GM18520 (cell line): ENCODE results near the gene SAMD4A.

Source experiments
- ATAC-seq: cut with Tn5 transposase; IDR thresholded peaks from one replicate; pipeline ENCODE4 v1.9.1; 2021; ENCODE audit not compliant: unreplicated experiment

Gene SAMD4A

DNA sequence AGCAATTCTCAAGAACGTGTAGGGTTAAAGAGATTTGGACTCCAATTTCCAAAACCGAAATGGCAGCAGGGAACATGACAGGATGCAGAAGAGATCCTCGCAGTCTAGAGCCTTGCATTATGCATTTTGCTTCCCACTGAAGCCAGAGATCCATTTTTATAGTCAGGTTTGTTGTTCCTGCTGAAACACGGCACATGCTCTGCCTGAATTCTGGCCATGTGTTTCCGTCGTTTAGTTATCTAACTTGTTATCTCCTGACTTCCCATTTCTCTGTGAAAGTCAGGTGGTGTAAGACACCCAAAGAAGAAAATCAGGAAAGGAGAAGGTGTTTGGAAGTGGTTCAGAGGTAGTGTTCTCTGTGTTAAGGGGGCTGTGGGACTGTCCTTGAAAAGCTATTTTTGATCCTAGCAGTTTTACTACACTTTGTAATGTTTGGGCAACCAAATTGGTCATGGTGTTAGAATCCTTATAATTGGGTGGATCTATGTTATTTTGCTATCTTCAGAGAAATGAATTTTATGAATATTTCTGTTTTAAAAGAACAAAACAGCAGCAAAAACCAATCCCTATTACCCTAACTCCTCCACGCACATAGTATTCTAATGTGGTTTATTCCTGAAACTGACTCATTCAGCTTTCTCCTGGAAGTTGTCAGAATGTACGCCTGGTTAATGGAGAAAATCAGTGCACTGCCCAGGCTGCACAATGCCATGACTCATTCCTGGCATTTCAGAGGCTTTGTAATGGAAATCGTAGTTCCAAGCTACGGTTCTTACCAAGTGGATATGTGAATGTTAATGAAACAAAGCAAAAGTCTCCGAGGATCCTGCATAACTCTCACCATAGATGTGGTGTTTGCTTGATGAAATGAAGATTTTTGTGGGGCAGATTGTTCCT is 110.1 kb downstream of the SAMD4A start:
- ATAC-seq = no peak

DNA sequence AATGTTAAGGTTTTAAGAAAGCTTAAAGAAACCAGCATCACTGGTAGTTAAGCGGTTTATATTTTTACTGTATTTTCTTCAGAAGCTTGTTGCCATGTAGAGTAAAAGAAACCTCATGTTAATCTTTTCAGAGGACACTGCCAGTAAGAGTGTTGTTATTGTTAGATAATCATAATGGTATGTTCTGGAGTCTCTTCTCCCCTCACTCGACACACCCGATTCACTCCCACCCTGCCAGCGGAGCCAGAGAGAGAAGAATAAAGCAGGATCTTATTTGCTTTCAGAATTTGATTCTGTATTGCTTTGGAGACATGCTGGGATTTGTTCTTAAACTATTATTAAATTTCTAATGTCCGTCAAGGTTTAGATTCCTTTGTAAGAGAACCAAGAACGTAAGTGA is 113.7 kb downstream of the SAMD4A start:
- no peak for ATAC-seq

DNA sequence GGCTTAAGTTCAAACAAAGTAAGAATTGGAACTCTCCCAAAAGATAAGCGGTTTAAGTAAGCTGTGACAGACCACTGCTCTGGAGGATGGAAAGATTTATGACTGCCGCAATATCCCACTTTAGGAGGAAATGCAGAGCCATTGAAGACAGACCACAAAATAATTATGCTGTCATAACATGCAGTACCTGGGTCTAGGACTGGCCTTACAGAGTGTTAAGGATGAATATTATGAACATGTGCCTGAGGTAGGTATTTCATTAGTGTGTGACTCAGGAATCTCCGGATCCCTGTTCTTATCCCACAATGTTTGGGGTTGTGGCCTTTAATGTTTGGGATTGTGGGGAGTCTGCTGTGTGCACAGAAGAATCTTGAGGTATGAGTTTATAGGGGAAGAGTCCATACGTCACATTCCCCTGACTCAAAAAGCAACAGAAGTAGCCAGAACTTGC is 114.9 kb downstream of the SAMD4A start:
- no peak for ATAC-seq

DNA sequence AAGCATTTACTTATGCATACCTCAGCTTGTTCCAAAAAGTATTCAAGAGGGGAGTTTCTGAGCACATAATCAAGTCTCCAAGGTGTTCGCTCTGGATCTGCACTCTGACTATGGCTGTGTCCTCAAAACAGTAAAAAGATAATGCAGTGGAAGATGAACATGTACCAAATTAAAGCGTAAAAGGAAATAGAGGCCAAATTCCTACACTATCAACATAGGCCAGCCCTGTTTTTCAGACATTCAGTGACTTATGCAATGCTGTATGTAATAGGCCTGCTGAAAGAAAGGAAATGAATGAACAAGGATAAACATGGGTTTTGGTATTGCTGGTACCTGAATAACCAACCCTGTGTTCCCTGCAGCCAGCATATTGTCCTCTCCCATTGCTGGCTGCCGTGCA is 115.7 kb downstream of the SAMD4A start:
- ATAC-seq = no peak

DNA sequence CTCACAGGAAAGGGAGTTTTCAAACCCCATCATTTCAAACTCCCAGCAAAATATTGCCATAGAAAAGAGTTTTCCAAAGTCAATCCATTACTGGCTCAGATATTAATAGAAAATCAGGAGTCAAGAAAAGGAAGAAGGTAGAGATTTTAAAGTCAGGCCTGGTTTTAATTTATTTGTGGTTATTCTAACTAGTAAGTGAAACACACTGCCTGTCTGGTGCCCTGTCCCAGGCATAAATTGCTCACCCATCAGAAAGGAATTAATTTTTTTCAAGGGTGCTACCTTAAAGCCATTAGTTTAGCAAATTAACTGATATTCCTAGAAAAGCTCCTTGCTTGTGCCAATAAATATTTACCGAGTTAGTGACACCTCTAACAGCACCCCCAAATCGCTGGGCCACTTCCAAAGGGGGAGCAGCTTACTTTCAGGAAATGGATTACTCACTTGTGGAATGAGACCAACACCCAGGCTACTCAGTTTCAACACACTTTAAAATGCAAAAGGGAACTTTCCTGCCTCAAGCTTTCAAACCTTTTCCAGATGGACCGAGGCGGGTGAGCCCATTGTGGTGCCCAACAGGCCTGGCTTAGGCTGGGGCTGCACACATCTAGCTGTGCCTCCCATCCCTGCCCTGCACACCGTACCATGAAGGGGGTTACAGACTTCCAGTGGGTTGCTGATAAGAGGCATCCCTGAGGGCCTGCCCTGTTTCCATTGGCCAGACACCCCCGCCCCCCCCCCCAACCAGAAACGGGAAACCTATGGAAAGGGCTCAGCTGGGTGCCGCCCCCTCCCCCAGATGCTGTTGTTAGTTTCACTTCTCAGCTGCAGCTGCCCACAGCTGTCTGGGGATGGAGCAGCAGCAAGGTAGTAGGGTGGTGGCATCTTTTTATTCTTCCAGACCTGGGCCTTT is 117.2 kb downstream of the SAMD4A start:
- no peak for ATAC-seq

DNA sequence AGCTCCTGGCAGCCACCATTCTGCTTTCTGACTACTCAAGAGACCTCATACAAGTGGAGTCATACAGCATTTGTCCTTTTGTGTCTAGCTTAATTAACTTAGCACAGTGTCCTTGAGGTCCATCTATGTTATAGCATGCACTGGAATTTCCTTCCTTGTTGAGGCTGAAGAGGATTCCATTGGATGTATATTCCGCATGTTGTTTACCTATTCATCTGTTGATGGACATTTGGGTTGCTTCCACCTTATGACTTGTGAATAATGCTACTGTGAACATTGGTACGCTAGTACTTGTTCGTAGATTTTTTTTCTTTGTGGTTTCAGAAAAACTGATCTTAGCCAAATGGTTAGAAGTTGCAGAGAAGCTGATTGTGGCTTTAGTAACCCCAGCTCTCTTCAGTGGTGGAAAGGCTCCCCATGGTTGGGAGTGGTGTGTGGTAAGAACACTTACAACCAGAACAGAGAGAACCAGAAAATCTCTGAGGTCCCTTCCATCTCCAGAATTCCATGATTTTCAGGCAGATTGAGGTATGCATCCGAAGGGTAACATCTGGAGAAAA is 118.4 kb downstream of the SAMD4A start:
- ATAC-seq = no peak

DNA sequence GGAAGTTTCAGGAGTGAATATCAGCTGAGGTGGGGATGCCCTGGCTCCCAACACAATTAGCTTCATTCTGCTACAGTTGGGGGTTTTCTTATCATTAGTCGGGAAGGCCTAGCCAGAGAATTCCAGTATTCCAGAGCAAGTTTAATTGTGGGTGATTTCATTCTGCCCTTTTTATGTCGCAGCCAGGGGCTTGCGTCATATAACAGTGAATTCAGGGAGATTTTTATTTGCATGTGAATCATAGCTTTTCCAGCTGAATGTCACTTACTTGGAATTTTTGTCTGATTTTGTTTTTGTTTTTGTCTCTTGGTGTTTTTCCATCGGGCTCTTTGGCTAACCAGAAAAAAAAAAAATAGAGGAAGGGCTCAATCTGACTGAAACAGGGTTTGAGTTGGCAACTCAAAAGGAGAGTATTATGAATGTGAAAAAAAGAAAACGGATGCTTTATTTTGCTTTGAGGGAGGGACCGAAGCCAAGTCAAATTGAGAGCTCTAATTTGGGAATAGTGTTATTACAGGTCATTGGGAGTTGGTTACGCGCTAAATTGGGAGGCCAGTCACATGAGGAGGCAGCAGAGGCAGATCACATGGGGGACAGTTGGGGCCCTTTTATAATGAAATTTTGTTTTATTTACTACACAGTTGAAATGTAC is 119.4 kb downstream of the SAMD4A start:
- ATAC-seq = no peak

DNA sequence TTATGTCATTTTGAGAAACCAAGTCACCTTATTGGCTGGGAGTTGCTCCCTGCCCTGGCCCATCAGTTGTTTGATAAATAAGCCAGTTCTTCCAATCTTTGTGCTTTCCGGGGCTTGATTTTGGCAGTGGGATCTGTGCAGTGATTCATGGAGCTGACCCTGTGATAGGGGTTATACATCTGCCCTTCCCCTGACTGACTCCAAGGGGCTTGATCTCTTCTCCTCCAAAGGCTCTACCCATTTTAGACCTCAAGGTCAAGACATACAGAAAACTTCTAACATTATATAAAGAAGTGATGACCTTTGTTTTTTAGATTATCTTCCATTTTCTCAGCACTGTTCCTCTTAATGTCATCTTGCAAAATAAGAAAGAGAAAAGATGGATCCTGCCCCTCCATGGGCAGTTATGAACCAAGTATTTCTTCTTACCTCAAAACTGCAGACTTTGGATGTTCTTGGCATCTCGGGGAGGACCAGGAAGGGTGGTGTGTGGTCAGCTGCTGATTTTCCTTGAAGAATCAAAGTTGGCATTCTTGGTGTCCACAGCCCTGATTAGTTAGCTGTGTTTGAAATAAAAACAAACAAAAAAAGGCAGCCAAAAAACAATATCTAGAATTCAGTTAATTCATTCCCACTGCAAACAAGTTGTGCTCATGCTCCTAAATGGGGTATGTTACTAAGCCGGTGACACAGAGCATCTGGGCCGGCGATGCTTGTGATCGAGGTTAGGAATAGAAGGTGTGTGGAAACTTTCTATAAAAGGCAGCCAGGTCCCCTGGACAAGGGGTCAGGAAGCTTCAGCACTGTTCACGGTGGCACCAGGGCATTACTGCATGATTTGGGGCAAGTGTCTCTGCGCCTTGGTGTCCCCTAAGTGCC is 120.2 kb downstream of the SAMD4A start:
- ATAC-seq = no peak

DNA sequence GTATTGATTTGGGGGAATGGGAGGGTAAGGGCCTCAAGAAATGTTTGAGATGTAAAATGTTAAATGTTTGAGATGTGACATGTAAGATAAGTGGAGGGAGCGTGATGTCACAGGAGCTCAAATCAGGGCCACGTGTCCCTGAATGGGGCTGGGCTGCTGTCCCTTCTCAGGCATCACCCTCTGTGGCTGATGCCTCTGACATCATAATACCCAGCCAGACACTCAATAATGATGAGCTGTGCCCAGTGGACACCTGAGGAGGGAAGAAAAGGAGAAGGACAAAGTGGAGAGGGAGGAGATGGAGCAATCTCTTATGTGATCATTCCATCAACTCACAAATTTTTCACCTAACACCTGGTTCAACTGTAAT is 120.8 kb downstream of the SAMD4A start:
- no peak for ATAC-seq

DNA sequence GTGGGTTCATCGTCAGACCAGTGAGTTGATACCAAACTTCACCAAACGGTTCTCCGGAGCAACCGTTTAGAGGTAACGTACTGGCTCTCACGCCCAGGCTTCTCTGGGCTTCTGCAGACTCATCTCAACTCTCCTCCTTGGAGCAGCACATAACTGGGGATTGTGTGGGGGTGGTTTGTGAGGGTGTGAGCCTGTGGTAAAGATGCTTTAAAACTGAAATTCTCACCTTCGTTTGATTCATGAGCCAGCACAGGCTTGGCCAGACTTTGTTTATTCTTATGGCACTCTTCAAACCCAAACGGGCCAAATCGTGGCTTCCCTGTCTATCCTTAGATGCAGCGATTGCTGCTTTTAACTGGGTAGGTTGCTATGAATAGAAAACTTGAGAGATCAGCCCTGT is 121.3 kb downstream of the SAMD4A start:
- no peak for ATAC-seq

DNA sequence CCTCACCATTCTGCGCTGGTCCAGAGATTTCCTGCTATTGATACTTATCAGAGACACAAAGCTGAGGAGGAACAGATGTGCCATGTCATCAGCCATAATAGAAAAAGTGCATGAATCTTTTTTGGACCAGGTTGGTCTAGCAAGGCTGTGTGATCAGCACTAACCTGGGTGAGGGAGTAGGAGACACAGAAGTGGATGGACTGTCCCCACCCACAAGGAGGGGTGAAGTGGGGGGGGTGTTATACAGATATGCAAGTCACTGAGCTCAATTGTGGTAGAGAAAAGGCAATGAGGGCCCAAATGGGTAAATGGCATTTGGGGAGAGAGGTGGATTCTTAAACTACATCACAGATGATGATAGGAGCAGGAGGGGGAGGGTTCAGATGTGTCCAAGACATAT is 123.0 kb downstream of the SAMD4A start:
- no peak for ATAC-seq

DNA sequence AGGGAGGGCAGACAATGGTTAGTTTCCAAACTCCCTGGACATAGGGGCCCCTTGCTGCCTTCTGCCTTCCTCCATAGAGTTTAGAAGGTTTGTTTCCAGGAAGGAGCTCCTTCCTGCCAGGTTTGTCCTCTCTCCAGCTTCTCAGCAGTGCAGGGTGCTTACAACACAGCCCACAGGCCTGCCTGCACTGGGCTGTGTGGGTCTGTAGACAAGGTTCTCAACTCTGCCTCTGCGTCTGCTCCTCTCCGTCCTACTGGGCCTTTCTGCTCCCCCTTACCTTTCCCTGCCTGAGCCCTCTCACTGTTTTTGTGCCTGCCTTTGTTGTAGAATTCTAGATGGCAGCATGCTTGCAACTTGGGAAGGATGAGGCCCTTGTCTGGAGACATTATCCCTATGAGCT is 124.0 kb downstream of the SAMD4A start:
- ATAC-seq = no peak

DNA sequence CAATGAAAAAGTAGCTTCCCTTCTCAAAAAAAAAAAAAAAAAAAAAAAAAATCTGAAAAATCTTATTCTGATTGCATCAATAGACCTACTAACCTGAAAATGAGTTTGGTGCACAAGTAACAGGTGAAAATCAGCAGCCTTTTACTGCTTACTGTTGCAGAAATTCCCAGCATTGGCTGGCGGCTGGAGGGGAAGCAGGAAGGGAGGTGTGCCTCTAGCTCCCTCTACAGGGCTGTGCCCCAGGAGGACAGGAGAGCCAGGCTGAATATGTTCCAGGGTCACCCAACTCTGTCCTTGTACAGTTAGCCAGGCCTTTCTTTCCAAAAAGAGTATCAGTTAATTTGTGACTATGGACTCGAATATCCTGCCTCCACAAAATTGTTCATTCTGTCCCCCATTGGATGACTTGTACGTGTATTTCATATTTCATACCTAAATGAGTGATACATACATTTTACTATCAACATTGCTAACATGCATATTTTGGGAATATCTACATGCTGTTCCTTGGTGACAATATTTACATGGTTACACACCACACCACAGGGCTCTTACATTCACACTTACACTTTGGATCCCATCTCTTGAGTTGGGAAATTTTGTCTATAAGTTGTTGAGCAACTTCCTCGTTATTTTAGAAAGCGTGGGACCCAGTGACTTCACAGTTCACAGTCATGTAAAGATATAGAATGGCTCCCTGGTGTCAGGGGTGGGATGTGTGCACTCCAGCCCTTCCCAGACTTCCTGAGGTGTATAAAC is 124.8 kb downstream of the SAMD4A start:
- no peak for ATAC-seq

DNA sequence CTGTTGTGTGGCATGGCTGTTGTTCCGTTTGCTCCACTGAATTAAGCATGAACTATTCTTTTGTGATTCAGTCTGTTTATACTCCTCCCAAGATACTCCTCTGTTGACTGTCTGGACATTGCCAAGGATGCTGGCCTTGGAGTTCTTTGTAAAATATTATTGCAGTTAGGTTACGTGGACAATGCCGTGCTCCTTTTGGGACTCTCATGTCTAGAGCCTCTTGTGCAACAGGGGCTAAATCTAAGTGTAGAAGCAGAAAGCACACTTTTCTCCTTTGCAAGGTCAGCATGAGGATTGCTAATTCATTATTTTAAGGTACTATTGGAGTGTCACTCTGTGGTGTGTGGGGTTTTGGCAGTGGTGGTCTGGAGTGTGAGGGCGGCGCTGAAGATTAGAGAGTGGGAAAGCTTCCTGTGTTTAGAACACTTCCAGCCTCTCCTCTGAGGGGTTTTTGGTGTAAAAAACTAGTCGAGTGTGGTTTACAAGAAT is 125.4 kb downstream of the SAMD4A start:
- ATAC-seq = no peak

DNA sequence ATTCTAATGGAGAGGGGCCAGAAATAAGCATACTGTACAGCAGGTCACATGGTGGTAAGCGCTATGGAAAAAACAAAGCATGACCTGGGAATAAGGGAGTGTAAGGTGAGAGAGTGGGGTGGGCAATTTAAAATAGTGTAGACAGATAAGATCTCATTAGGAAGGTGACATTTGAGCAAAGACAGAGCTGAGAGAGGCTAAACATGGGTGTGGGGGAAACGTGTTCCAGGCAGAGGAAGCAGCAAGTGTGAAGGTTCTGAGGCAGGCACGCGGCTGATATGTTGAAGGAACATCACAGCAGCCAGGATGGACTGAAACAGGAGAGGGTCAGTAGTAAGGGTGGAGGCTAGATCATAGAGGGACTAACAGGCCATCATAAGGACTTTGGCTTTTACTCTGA is 126.8 kb downstream of the SAMD4A start:
- no peak for ATAC-seq

DNA sequence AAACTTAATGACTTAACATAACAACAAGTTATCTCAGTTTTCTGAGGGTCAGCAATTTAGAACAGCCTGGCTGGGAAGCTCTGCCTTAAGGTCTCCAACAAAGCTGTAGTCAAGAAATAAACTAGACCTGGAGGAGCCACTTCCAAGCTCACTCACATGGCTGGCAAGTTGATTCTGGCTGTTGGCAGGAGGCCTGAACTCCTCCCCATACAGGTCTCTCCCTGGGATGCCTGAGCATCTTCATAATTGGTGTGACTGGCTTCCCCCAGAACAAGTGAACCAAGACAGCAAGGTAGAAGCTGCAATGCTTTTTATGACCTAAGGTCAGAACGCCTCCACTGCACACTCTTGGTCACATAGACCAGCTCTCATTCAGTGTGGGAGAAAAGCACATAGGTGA is 128.3 kb downstream of the SAMD4A start:
- no peak for ATAC-seq

DNA sequence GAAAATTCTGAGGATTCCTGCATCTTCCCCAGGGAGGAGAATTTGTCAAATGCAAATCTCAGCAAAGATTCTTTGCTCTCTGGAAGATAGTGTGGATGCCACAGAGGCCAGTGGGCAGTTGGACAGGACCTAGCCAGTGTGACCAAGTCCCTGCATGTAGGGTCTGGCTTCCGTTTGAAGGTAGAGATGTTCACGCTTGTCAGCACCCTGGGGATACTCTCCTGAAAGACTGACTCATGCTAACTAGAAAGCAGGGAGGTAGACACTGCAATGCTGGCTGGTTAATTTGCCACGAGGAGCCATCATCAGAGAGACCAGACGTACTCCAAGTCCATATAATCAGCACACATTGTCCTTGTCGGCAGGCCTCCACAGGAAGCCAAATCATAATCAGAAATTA is 130.1 kb downstream of the SAMD4A start:
- ATAC-seq = no peak

DNA sequence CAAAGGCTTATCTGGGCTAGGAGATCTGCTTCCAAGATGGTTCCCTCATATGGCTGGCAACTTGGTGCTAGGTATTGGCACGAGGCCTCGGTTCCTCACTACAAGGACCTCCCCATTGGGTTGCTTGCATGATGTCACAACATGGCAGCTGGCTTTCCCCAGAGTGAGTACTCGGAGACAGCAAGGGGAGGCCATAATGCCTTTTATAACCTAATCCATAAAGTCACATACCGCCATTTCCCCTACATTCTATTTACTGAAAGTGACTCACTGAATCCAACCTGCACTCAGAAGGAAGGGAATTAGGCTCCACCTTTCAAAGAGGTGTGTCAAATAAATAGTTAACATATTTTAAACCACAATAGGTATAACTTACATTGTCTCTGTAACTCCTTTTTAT is 130.9 kb downstream of the SAMD4A start:
- ATAC-seq = no peak

DNA sequence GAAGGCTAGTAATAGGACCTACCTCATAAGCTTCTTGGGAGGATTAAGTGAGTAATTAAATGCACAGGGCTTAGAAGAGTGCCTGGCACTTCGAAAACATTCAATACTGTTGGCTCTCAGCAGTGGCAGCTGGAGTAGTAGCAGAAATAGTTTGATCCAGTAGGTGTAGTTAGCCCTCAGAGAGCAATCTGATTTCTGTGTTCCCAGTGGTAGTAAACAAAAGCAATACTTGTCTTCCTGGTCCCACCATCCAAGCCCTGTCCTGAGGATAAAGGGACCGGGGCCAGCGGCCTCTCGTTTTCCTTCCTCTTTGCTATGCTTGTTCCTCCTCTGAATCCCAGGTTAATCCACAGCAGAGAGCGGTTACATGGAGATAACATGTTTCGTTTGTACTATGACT is 131.6 kb downstream of the SAMD4A start:
- no peak for ATAC-seq
